ENCODE data around the gene SLC6A11.

Gene SLC6A11

DNA sequence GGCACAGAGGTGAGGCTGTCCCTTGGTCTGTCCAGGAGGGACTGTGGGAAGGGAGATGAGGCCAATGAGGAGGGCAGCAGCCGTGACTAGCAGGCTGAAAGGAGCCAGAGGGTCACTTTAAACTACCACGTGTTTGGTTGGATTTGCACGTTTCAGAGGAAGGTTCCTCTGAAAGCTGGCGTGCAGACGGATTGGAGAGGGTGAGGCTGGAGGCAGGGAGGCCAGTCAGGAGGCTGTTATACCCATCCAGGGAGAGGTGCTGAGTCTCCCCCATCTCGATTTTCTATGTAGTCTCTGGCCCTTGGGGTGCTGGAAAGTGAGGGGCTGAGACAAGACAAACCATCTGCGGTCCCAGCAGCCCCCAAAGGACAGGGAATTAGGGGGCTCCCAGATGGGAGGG lies 116.6 kb downstream of the SLC6A11 start:
- no peak for DNase-seq (ENCODE audit: low read depth)
- TF ChIP-seq, protein P1, sequence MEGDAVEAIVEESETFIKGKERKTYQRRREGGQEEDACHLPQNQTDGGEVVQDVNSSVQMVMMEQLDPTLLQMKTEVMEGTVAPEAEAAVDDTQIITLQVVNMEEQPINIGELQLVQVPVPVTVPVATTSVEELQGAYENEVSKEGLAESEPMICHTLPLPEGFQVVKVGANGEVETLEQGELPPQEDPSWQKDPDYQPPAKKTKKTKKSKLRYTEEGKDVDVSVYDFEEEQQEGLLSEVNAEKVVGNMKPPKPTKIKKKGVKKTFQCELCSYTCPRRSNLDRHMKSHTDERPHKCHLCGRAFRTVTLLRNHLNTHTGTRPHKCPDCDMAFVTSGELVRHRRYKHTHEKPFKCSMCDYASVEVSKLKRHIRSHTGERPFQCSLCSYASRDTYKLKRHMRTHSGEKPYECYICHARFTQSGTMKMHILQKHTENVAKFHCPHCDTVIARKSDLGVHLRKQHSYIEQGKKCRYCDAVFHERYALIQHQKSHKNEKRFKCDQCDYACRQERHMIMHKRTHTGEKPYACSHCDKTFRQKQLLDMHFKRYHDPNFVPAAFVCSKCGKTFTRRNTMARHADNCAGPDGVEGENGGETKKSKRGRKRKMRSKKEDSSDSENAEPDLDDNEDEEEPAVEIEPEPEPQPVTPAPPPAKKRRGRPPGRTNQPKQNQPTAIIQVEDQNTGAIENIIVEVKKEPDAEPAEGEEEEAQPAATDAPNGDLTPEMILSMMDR (IDR thresholded peaks at IDR 0.05; ENCODE audit: control insufficient read depth, extremely low read depth, insufficient read depth) = no peak
- H3K4me3 ChIP-seq (ENCODE audit: low read depth, low read length) = no peak overlapping the region

DNA sequence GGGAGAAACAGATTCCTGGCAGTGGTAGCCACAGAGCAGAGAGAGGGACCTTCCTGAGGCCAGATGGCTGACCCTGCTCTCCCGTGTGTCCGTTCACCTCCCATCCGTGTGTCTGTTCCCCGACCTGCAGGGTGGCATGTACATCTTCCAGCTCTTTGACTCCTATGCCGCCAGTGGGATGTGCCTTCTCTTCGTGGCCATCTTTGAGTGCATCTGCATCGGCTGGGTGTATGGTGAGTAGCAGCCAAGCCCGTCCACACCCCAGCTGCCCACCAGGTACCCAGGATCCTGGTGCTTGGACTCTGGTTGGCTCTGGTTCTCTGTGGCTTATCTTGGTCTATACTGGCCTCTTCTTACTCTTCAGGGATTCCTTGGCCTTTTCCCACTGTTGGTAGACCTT lies 117.0 kb downstream of the SLC6A11 start:
- DNase-seq (ENCODE audit: low read depth) = no peak
- TF ChIP-seq, protein P1 (IDR thresholded peaks at IDR 0.05; ENCODE audit: control insufficient read depth, extremely low read depth, insufficient read depth) = no peak
- no peak overlapping the region for H3K4me3 ChIP-seq (ENCODE audit: low read depth, low read length)

DNA sequence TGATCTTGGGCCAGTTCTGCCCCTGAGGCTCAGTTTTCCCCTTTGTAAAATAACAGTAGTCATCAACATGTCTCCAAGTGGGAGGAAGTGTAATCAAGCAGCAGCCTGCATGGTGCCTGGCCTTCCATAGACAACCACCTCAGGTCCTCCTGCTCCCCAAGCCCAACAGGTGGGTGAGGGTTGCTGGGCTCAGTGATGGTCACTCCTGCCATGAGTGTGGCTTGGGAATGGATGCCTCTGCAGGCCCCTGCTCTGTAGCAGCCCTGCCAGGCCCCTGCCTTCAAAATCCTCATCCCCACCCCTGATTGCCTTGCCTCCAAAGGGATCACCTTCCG lies 117.4 kb downstream of the SLC6A11 start:
- TF ChIP-seq, protein P1 (IDR thresholded peaks at IDR 0.05; ENCODE audit: control insufficient read depth, extremely low read depth, insufficient read depth) = no peak
- no peak for DNase-seq (ENCODE audit: low read depth)

DNA sequence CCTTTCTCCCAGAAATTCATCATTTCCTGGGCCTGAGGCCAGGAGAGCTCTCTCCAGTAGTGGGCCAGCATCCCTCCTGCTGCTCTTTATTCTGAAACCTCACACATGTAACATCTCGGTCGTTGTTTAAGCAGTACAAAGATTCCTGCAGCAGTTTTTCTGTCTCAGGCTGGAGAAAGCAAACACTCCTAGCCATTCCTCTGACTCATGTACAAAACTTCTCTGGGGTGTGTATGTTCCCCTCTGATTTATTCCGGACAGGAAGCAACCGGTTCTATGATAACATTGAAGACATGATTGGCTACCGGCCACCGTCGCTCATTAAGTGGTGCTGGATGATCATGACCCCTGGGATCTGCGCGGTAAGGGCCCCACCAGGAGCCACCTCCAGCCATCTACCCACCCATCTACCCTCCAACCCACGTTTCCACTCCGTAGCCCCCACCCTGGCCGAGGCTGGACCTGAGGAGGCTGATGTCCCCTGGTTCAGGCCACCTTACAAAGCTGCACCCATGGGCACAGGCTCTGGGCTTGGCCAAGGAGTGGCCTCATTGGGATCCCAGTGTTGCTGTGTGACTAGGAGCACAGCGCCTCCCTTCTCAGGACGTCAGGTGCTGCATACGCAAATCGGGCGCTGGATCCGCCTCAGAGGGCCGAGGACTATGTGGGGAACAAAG lies 117.9 kb downstream of the SLC6A11 start:
- TF ChIP-seq, protein P1 (IDR thresholded peaks at IDR 0.05; ENCODE audit: control insufficient read depth, extremely low read depth, insufficient read depth) = no peak
- DNase-seq (ENCODE audit: low read depth) = no peak
- H3K4me3 ChIP-seq (ENCODE audit: low read depth, low read length) = no peak overlapping the region

More for the DNA sequence above, 117.4 kb downstream of the SLC6A11 start:
- no peak overlapping the region for H3K4me3 ChIP-seq (ENCODE audit: low read depth, low read length)

DNA sequence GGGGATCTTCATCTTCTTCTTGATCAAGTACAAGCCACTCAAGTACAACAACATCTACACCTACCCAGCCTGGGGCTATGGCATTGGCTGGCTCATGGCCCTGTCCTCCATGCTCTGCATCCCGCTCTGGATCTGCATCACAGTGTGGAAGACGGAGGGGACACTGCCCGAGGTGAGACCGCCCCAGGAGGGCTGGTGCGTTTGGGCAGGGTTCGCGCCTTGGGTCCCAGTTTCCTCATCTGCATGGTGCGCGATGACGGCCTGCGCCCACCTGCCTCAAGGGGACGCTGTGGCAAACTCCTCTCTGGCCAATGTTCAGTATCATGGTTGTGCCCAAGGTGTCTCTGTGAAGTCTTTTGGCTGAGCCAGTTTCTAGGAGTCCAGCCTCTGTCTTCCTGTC lies 119.0 kb downstream of the SLC6A11 start:
- TF ChIP-seq, protein P1 (IDR thresholded peaks at IDR 0.05; ENCODE audit: control insufficient read depth, extremely low read depth, insufficient read depth) = no peak
- no peak for DNase-seq (ENCODE audit: low read depth)
- no peak overlapping the region for H3K4me3 ChIP-seq (ENCODE audit: low read depth, low read length)

DNA sequence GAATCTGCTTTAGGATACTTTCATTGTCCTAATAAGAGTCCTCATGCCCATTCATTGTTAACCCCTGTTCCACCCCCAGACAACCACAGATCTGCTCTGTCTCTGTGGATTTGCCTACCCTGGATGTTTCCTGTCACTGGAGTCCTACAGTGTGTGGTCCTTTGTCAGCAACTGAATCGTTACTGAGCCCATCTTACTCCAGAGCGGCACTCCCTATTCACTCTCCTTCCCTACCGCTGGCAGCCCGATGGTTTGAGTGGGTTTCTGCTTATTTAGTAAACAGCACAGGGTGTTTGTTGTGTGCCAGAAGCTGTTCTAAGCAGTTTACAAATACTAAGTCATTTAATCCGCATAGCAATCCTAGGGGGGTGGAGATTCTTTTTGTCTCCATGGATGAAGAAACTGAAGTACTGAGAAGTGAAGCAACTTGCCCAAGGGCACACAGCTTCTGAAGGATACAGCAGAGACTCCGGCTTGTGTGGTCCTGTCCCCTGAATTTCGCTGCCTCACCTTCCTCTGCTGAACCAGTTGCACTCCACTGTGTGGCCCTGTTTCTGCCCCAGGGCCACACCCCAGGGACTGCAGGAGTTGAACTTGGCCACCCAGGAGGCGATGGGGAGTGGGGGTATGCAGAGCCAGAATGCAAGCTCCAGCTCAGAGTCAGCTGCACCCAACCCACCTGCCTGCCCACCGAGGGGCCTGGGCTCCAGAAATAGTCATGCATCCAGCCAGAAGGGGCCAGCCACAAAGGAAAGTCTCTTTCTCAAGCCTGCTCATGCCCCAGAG lies 120.0 kb downstream of the SLC6A11 start:
- TF ChIP-seq, protein P1 (IDR thresholded peaks at IDR 0.05; ENCODE audit: control insufficient read depth, extremely low read depth, insufficient read depth) = no peak
- DNase-seq (ENCODE audit: low read depth) = no peak
- H3K4me3 ChIP-seq (ENCODE audit: low read depth, low read length) = no peak overlapping the region
